ENCODE data around the gene EFCAB8.
"Not testable (repeated sequence)": the region's sequence is repeated elsewhere in the genome, so short reads cannot be mapped to it uniquely, and the experiment has no call there.

EFCAB8 gene

DNA sequence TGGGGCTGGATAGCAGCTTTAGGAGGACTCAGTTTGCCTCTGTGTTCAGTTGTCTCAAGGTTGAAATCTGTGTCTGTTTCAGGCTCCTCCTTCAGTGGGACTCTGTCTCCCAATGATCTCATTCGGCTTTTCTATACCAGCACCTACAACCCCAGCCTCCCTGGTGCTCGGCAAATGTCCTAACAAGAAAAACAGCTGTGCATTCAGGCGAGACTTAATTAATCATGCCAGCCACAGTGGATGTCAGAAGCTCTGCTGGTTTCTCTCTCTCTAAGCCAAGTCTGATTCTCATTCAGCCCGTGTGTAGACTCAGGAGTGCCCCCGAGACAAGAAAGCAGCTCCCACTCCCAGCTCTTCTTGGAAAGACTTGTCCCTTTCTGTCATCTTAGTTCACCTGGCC is 98.7 kb downstream of the EFCAB8 start:
- DNase-seq (no peak), ATAC-seq (no peak)

DNA sequence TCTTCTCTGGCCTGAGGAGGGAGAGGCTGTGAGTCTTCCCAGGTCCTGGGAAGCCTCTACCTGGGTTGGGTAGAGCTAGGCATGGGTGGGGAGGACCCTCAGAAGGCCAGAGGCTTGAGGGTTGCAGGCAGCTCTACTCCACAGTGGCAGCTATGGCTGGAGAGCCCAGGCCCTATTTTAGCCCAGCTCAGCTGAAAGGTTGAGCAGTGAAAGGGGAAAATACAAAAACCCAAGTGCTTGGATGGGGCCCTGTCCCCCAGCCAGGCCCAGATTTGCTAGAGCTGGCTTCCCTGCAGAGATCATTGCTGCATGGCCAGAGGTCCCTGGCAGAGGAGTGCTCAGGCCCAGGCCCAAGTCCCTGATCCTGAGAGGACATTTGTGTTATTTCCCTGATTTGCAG is 99.9 kb downstream of the EFCAB8 start:
- no peak for ATAC-seq
- no peak for DNase-seq

DNA sequence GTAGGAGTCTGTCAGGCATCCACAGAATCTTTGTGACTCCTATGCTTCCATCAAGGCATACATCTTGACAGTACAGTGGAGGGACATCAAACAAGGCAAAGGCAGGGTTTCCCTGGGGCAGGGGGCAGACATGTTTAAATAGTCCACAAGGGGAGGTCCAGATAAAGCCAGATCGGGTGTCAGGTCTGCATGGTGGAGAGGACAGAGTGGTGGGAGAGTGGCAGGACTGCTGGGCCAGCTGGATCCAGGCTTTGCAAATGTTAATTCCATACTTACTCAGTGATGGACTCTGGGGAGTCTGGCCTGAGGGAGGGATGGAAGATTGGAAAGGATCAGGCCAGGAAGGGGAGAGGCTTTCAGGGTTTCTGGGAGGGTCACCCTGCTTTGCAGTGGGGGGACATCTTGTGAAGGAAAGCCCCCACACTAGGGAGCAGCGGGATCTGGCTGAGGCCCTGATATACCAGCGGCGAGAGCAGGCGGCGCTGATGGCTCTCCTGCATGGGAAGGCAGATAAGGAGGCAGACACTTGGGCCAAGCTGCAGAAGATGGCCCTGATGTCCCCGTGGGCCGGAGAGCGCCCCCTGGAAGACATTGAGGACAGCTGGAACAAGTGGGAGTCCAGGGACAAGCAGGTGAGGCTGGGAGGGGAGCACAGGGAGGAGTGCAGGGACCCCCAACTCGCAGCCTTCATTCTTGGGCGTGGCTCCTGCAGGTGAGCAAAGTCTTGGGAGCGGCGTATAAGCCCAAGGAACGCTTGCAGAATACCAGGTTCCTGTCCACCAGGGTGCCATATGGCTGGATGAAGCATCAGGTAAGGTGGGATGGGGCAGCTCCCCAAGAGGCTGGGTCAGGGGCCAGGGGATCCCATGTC is 100.9 kb downstream of the EFCAB8 start:
- DNase-seq: no peak
- no peak for ATAC-seq

DNA sequence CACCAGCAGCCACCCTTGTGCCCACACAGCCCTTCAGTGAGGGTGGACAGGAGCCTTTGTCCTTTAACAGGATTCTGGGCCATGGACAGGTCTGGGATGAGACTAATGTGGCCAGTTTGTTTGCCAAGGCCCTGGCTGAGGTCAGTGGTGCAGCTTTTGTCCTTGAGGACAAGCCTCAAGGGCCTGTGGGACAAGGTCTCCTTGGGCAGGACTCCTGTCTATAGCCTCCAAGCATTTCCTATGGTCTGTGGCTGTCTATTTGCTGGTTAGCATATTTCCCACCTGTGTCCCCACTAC is 101.4 kb downstream of the EFCAB8 start:
- no peak for DNase-seq
- no peak for ATAC-seq

DNA sequence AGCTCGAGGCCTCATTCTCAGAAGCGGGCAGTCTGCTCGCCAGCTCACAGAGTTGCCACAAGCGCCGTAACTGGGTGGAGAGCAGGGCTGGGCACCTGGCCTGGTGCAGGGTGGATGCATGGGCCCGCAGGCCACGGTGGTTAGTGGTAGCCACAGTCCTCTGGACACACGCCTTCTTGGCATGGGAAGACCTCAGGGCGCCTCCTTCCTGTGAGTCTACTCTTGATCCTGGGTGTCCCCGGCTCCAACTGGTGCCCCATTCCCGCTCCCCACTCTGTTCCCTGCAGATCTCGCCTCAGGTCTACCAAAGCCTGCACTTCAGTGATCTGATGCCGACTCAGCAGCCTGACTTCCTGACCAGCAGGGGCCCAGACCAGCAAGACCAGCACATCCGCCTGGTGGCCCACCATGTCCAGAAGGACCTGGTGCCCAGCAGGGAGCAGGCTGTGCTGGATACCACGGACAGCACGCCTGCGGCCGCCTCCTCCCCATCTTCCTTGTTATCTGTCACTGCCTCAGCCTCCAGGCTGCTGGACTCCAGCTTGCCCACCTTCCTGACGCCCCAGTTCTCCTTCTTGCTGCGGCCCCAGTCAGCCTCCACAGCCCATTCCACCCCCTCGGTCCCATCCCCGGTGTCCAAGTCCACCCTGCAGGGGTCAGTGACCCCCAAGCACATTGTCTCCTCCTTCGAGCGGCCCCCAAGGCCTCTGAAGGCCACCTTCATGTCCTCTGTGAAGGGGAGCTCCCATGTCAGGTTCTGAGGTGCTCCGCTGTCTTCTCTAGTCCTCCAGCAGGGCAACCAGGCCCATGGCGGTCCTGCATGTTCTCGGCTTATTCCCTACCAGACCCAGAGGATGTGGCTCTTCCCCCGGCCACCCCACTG is 102.4 kb downstream of the EFCAB8 start:
- ATAC-seq (no peak), DNase-seq (no peak)

DNA sequence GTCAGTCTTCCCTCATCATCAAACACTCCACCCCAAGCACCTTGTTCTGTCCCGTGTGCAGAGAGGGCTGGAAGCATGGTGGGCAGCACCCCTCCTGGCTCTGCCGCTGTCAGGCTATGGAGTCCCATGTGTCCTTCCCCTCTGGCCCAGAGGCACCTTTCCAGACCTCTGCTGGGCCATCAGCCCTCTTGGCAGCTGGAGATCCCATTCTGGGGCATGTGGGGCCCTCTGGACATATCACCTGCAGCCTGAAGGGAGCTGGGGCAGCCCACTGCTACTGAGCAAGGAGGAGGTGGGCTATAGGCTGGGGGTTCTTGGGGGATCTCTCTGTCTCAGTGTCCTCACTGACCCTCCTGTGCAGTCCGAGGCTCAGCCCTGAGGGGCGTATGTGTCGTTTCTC is 103.3 kb downstream of the EFCAB8 start:
- DNase-seq (no peak), ATAC-seq (no peak)

DNA sequence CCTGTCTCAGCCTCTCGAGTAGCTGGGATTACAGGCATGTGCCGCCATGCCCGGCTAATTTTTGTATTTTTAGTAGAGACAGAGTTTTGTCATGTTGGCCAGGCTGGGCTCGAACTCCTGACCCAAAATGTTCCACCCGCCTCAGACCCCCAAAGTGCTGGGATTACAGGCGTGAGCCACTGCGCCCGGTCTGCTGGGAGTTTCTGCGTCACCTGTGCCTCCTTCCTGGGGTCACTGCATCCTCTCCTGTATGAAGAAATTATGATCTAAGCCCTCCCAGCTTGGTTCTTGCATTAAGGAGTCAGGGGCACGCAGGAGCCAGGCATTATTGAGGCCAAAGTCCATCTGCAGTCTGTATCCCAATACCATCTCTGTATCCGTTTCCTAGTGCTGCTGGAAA is 103.9 kb downstream of the EFCAB8 start:
- not testable (repeated sequence) for ATAC-seq, DNase-seq

DNA sequence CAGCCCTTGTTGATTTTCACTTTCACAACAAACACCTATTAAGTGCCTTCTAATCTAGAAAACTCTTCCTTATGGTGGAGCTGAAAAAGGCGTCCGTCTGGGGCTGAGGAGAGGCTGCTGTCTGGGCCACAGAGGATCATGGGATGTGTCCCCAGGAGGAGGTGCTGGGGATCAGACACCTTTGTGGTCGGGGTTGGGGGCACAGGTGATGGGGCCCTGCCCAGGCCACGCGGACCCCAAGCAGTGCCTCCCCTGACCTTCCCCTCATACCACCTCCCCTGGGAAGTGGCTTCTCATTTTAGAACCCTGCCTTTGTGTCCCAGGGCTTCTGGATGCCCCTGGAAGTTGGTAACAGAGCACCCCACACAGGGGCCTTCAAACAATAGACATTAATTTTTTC is 104.5 kb downstream of the EFCAB8 start:
- no peak for ATAC-seq

DNA sequence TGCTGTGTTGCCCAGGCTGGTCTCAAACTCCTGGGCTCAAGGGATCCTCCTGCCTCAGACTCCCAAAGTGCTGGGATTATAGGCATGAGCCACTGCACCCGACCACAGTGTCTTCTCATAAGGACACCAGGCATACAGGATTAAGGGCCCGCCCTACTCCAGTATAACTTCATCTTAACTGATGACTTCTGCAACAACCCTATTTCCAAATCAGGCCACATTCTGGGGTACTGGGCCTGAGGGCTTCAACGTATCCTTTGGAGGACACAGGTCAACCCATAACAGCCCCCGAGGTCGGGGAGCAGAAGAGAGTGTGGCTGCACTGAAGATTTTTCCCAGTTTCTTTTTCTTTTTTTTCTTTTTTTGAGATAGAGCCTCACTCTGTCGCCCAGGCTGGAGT is 105.9 kb downstream of the EFCAB8 start:
- DNase-seq (no peak), ATAC-seq (no peak)

More for the DNA sequence above, 104.5 kb downstream of the EFCAB8 start:
- DNase-seq: no peak

DNA sequence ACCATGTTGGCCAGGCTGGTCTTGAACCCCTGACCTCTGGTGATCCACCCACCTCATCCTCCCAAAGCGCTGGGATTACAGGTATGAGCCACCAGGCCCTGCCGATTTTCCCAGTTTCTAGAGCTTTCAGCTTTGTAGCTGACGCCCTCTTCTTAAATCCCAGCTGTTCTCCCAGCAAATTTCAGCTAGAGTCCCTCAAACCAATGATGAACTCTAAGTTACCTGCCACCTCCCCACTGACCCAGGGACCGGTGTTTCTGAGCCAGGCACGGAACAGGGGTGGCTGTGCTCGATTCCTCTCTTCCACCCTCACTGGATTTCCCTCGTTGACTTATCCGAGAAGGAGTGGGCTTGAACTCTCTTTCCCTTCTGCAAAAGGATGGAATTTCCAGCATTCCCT is 106.4 kb downstream of the EFCAB8 start:
- no peak for ATAC-seq

DNA sequence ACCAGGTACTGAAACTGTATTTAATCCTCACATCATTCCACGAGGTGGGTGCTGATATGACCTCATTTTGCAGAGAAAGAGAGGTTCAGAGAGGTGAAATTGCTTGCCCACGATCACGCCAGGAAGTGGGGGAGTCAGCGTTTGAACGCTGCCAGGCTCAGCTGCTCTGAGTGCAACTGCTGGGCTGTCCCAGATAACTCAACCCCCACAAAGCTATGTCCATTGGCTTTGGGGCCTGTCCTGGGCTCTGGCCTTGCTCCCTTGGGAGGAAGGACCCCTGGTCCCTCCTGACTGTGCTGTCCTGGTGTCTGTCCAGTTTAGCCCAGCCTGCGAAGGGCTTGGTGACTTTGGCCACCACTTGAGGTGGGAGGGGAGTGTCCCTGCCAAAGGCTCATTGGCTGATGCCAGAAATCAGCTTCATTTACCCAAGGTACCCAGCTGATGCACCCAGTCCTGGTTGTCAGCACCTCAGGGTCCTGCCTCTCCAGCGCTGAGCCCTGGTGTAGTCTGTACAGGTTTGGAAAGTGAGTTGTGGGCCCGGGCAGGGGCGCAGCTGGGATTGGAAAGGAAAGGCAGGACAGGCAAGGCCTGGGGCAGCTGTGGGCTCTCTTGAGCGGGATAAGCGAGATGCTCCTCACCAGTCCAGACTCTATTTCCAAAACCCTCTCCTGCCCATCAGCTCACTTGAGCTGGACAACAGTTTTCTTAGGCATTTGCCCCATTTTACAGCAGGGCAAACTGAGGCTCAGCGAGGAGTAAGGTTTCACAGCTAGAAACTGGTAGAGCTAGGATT is 107.1 kb downstream of the EFCAB8 start:
- ATAC-seq: no peak
- DNase-seq: no peak

More for the DNA sequence above, 106.4 kb downstream of the EFCAB8 start:
- no peak for DNase-seq

DNA sequence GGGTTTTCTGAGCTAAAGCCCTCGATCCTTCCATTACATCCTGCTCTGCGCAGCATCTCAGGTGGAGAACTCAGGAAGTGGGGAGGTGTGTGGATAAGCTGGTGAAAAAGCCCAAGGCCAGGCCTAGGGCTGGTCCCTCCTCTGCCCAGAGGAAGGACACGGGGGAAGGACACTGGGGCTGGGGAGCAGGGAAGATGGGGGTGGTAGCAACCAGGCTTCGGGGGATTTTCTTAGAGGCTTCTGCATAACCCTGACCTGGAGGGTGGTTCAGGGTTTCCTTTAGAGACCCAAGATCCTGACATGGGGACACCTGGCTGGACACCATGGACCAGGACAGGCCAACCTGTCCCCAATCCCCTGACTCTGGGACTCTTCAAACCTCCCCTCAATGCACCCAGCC is 107.7 kb downstream of the EFCAB8 start:
- DNase-seq: no peak
- no peak for ATAC-seq

DNA sequence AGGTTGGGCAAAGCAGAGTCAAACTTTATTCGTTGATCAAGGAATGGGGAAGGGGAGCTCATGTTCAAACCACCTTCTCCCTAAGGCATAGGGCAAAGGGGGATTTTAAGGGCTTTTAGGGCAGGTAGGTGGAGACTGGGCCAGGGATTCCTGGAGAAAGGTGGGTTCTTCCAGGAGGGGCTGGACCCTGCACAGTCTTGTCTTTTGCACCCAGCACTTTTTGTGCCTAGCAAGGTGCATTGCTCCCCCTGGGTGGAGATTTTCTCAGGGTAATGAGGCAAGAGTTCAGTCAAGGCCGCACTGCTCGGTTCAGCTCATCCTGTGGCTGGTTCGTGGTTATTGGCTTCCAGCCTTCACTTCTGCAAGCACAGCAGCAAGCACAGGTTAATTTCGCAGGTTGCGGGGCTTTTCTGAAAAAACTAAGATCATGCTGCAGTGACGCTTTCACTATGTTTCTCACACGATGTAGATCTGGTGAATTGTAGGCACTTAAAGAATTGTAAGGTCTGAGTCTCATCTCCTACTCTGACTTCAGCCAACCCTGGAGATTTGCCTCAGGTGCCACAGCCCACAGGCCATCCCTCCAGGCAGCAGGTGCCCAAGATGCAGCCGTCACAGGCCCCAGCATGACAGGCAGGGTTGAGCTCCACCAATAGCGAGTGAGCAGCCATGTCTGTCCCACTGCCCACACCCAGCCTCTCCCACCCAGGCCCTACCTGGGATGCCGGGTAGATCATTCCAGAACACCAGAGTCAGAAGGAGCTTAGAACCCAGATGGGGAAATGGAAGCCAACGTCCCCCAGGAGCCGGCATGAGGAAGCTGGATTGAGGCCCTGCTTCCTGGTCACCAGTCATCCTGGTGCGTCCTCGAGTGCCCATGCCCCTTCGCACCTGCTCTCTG is 108.4 kb downstream of the EFCAB8 start:
- DNase-seq (peak; percentile 45), ATAC-seq (peak; percentile 3)

DNA sequence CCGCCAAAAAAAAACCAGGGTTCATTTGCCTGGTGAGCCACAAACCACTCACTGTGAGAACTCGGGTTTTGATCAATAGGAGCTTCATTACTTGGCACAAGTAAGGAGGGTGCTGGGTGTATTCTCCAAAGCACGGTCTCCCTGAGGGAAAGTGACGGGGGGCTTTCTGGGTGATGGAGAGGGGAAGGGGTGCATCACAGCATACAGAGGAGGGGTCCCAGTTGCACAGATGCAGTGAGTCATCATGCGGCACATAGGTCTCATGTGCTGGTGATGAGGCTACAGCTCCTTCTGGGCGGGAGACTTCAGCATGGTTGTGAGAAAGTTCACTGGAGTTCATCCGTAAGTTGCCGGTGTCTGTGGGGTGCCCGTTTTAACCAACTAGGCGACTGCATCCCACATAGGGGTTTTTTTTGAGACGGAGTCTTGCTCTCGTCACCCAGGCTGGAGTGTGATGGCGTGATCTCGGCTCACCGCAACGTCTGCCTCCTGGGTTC is 109.3 kb downstream of the EFCAB8 start:
- ATAC-seq (peak; percentile 16), DNase-seq (peak; percentile 47)

DNA sequence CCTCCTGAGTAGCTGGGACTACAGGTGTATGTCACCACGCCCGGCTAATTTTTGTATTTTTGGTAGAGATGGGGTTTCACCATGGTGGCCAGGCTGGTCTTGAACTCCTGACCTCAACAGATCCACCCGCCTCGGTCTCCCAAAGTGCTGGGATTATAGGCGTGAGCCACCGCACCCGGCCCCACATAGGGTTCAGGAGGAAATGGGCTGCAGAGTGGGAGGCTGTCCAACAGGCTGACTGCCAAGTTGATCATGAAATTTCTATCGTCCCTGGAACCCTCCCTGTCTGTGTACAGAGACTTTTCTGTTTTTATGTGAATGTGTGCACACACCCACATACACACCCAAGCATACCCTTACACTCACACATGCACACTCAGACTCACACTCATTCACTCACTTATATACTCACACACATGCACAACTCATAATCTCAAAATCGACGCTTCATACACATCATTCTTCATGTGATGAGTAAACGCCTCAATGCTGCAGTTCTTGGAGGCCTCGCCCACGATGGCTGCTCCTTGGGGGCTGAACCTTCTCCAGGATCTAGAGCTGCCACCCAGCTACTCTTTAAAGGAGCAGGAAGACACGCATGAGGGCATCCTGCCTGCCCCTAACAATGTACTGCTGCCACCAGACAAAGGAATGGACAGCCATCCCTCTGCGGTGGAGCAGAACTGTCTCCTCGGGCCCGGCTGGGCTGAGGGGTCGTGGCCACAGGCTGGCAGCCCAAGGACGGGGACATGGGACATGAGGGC is 109.9 kb downstream of the EFCAB8 start:
- ATAC-seq: no peak
- peak; percentile 44 for DNase-seq

DNA sequence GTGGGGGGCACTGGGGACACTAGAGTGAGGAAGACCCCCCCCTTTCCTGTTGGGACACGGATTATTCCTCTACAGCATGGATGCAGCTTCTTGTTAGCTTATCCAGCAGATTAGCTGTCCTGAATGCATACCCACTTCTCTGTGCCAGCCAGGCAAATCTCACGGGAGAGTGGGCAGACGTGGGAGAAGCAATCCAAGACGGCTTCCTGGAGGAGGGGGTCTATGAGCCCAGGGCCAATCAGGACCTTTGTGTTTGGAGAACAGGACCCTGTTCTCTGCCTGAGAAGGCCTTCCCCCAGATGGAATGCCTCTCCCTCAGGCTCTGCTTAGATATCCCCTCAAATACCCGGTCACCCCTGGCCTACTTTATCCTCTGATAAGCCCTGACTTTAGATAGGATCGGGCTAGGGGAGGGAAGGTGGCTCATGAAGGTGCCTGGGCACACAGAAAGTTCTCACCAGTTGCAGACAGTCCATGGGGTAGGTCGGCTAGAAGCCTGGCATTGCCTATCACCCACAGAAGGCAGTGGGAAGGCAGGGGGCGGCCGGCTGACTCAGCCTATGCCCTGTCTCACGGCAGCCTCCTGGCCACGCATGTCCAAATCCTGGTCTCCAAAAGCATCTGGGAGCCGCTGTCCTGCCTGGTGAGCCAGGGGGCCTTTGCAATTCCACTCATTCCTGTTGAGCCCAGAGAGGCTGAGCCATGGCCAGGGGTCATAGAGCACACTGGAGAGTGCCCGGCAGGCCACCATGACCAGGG is 110.8 kb downstream of the EFCAB8 start:
- ATAC-seq (no peak), DNase-seq (peak; percentile 20)

DNA sequence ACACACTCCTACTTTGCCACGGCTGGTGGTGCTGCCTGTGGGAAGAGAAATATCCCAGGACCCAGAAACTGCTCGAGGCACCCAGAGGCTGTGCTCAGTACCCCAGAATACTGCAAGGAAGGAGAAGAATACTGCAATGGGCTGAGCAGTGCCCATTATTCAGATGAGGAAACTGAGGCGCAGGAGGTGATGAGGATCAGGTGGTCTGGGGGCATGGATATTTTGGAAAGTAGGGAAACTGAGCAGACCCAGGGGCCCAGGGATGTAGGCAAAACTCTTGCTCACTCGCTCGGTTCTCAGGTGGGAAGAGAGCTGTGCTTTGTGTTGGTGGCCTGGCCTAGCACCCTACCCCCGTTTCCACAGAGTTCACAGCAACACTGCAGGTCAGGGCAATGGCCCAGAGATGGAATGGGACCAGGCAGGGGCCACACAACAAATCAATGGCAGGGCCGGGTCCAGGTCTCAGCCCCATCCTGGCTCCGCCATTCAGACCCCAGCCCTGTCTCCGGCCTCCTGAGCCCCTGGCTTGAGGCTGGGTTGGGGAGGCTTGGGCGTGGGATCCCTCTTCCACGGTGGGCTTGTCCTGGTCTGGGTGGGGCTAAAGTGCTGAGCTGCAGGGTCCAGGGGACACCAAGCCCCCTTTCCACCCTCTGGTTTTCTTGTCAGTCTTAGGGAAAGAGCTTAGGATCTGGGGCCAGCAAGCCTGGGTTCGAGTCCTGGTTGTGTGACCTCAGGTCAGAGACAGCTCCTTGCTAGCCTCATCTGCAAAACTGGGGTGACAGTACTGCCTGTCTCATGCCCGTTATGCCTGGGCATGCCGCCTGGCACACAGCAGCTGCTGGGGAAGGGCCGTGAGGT is 111.6 kb downstream of the EFCAB8 start:
- ATAC-seq (no peak), DNase-seq (peak; percentile 23)

DNA sequence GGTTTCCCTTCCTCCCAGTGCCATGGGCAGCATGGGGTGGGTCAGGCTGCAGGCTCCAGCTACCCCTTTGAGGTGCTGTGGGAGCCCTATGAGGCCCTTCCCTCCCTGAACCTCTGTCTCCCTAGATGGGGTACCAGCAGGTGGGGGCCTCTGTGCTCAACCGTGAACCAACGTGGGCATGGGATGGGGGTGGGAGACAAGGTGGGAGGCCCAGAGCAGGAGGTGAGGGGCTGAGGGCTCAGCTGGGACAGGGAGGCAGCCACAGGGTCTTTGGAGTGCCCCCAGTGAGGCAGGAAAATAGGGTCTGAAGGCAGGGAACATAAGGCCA is 112.2 kb downstream of the EFCAB8 start:
- ATAC-seq: no peak
- no peak for DNase-seq

DNA sequence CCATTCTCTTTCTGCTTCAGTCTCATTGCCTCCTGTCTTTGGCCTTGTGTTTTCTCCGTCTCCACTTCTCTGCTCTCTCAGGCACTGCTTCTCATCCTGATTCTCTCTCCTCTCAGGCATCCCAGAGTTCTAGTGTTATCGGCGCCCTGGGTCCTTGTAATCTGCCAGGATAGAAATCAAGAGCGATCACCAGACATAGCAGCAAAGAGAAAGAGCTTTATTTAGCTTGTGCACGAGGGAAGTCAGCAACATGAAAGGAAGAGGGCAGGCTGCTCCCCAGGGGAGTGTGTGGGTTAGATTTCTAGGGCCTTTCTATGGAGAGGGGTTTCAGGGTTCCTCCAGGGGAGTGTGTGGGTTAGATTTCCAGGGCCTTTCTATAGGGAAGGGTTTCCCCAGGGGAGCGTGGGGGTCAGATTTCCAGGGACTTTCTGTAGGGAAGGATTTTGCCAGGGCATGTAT is 113.0 kb downstream of the EFCAB8 start:
- peak; percentile 6 for ATAC-seq
- DNase-seq: peak; percentile 34
